HG03439 (cell line): ENCODE data around the gene YY2.
"Not testable (repeated sequence)": the region's sequence is repeated elsewhere in the genome, so short reads cannot be mapped to it uniquely, and the experiment has no call there.

Source experiments
- ATAC-seq: cut with Tn5 transposase; IDR thresholded peaks from one replicate; pipeline ENCODE4 v1.9.1; 2021; ENCODE audit warnings: mild to moderate bottlenecking, moderate library complexity; ENCODE audit not compliant: unreplicated experiment

The YY2 gene

DNA sequence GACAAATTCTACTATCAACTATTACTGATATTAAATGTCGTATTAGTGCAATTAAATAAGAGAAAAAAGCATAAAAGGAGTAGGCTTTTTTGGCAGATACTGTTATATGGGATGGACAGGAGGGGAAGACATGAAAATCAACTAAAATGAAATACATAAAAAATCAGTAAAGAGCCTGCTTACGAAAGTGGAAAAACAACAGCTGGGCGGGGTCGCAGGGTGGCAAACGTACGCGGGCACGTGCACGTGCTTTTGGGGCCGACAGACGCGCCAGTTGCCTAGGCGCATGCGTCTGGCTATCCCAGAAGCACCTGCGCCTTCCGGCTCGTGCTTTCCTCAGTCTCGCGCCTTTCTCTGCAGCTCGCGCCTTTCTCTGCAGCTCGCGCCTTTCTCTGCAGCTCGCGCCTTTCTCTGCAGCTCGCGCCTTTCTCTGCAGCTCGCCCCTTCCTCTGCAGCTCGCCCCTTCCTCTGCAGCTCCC is at the start of gene YY2:
YY2 (plus strand) TSS at position 51 of the 479 bp plus-strand sequence. CDS start 498 bp downstream, outside the sequence.
- ATAC-seq = no peak

DNA sequence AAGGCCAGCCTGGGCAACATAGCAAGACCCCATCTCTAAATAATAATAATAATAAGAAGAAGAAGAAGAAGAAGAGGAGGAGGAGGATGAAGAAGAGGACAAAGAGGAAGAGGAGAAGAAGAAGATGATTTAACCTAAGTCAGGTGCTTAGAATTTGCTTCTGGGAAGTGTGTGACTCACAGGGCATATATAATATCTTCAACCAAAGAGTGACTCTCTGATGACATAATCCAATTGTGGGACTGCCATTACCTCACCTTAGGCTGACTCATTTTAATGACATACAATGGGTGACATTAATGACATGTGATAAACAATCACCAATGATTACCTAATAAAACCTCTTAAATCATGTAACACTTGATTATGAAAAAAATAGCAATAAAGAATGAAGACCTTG is 49.1 kb upstream of the YY2 start:
- no peak for ATAC-seq

DNA sequence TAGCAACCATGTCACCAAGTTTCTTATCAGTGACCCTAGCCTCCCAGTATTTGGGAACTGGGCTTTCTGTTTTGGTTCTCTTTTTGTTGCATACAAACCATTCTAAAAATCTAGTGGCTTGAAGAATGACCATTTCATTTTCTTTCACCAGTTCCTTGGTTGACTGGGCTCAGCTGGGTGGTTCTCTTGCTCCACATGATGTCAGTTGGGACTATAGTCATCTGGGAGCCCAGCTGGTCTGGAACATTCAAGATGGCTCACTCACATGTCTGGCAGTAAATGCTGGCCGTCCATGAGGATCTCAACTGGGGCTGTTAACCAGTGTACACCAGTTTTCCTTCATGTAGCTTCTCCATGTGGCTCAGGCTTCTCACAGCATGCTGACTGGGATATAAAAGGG is 44.0 kb upstream of the YY2 start:
- ATAC-seq = no peak

DNA sequence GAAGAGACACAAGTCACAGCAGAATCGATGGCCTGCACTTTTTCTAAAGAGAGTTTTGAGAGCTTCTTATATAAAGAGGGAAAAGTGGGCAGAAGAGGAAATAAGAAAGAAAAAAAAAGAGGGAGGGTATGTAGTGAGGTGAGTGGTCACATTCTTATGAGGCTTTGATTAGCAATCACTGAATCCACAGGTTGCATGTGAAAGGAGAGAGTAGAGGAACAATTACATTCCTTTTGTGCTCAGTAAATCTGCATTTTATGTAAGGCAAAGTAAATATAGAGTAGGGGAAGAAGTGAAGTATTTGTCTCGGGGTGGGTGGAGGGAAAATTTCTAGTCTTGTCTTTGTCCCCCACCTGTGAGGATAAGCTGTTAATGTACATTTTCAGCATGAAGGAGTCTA is 43.2 kb upstream of the YY2 start:
- ATAC-seq = no peak

DNA sequence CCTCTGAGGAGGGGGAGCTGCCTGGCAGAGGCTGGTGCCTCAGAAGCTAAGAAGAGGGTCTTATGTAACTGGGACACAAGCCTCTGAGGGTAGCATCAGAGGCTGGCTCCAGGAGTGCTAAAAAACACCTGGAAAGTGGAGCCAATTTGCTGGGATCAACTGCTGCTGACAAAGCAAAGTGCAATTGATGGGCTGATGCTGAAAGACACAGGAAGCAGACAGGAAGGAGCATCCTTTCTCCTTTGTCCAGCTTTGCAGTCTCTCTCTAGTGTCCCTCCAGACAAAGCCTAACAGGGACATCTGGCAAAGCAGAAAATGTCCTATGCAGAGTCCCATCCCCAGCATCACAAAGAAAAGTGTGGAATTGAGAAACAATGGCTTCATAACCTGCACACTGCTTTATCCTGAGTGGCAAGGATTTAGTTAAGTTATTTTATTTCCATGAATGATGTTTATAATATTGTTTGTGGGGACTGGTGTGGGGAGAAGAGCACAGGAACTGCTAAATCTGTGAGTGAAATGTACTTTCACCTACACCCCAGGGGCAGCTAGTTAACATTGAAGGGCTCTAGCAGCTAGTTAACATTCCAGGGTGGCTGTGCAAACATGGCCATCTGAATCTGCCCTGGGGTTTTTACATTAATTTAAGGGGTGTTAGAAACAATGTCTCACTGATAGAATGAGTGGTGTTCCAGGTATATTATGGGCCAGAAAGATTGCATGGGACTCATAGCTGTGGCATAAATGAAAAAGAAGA is 42.0 kb upstream of the YY2 start:
- ATAC-seq = no peak

DNA sequence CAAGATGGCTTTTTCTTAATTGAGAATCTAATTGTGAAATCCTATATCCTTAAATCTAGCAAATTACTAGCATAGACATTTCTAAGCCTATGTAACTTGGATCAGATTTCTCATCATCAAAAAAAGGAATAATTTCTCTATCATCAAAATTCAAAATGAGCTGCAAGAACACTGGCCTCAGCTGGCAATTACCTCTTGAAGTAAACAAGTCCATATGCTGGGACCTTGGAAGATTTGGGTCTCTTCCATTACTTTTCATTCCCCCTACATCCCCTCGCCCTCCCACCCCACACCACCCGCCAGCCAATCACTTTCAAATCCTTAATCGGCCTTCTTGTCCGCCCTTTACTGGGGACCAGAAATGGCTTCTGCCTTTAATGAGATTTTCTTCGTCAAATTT is 39.7 kb upstream of the YY2 start:
- no peak for ATAC-seq

DNA sequence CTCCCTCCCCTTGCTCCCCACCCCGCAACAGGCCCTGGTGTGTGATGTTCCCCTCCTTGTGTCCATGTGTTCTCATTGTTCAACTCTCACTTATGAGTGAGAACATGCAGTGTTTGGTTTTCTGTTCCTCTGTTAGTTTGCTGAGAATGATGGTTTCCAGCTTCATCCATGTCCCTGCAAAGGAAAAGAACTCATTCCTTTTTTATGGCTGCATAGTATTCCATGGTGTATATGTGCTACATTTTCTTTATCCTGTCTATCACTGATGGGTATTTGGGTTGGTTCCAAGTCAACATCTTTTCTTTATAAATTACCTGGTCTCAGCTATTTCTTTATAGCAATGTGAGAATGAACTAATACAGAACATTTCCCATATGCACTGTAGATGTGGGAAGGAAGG is 35.6 kb upstream of the YY2 start:
- ATAC-seq = not testable (repeated sequence)

DNA sequence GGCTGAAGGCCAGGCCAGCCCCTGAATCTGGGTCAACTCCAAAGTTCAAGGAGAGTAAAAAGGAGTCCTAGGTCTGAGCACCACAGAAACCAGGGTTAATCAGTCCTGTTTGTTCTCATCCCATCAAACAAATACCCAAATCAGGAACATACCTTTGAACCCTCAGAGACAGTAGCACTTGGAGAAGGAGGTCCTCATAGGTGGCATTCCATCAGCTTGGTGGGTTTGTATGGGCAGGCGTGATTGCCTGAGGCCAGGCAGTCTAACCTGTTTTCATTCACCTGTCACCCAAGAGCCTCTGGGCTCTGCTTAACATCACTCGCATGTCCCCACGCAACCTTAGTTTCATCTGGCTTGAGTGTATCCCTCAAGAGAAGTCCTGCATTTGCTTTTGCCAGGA is 33.9 kb upstream of the YY2 start:
- ATAC-seq = no peak

DNA sequence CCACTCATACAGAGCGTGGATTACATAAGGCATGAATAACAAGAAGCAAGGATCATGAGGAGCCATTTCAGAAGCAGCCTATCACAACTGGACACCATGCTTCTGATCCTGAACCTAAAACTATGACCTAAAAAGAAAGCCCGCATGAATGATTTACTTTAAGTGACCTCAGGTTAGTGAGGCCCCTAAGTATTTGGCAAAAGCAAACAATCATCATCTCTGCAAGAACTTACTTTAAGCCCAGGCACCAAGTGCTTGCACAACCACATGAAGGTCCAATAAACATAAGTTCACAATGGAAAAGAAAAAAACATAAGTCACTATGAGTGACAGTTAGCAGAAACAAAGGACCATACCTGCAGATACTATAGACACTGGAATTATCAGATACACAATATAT is 24.3 kb upstream of the YY2 start:
- no peak for ATAC-seq

DNA sequence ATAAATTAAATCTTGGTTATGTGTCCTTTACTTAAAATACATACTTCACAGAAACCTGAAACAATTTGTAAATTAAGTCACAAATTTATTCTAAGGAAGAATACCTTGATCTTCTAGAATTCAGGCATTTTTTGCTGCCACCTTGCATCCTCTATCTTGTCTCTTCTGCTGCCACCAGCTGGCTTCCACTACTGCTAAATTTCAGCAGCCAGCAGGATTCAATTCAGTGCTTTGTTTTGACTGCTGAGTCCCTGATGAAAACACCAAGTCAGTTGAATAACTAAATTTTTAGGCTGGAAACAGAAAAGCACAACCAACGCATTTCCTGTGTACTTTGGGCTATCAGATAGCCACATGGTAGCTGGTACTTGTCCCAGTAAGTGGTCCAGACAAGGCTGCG is 18.7 kb upstream of the YY2 start:
- no peak for ATAC-seq

DNA sequence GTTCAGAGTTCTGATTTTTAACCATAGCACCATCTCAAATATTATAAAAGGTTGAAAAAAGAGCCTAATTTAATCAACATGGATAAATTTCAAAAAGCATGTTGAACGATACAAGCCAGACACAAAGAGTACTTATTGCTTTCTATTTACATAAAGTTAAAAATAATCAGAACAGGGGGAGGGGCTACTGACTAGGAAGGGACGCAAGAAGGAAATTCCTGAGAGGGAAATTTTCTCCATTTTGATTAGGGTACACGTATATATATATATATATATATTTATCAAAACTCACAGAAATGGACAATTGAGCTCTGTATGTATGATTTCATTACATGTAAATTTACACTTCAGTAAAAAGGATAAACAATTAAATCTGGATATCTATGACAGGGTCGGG is 16.9 kb upstream of the YY2 start:
- peak; percentile 28 for ATAC-seq

DNA sequence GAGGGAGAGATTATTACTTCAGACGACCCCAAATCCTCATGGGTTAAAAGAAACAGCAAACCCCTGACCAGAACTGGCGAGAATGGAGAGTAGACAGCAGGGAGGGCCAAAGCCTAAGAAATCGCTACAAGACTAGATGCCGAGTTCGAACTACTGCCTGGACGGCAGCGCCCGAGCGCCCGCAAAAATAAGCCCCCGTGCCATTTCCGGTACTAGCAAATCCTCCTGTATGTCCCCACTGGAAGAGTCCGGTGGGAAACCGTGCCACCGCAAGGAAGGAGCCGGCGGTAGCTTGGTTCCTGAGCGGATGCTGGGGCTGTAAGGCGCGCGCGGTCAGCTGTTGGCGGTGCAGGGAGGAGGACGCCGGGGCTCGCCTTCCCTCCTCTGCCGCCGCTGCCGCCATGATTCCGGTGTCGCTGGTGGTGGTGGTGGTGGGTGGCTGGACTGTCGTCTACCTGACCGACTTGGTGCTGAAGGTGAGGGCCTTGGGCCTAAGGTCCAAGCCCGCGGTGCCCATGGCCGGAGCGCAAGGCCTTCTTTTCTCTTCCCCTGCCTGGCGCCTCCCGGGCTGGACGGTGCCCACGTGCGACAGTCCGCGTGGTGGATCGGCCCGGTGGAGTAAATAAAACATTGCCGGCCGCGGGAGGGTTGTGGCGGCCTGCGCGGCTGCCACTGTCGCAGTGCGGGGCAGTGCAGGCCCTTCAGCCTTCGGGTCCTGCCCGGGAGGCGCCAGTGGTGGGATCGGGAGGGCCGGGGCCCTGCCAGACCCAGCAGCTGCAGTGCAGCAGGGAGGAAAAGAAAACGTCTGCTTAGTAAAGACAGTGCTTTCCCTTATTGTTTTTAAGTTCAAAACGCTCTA is 16.2 kb upstream of the YY2 start, which contains the start of gene MBTPS2:
MBTPS2 (plus strand) TSS at position 284 of the 859 bp plus-strand sequence; CDS start at position 402, 118 bp downstream.
- ATAC-seq = peak; percentile 92

DNA sequence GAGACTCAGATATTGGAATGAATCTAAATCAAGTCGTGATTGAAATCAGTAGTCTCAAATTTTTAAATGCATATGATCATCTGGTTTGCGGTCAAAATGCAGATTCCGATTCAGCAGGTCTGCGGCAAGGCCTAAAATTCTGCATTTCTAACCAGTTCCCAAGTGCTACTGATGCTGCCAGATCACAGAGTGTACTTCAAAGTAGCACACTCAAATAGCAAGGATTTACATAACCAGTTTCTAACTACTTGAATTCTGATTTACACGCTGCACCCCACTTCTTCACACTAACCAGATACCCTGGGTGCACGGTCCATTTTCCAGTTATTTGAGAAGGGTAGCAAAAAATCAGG is 15.6 kb upstream of the YY2 start:
- peak; percentile 16 for ATAC-seq

DNA sequence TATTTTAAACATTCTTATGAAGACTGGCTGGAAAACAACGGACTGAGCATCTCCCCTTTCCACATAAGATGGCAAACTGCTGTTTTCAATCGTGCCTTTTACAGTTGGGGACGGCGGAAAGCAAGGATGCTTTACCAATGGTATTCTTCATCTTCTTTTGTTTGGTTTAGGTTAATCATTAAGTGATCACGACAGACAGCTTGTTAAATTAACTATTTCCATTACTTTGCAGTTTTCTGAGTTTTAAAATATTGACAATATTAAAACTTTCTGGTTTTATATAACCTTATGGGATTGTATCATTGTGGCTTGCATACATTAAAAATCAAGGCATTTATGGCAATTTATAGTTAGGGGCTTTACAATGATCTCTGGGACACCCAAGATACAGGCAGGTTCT is 12.6 kb upstream of the YY2 start:
- no peak for ATAC-seq

DNA sequence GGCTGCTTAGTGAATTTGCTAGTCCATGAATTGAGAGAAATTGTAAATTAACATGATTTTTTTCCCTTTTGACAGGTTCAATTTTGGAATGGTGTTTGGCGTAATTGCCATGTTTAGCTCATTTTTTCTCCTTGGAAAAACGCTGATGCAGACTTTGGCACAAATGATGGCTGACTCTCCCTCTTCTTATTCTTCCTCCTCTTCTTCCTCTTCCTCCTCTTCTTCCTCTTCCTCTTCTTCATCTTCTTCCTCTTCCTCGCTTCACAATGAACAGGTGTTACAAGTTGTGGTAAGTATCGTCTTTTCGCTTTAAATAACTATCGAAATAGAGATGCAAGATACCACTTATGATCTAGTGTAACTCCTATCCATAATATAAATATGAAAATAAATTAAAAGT is 10.7 kb upstream of the YY2 start:
- ATAC-seq = no peak

DNA sequence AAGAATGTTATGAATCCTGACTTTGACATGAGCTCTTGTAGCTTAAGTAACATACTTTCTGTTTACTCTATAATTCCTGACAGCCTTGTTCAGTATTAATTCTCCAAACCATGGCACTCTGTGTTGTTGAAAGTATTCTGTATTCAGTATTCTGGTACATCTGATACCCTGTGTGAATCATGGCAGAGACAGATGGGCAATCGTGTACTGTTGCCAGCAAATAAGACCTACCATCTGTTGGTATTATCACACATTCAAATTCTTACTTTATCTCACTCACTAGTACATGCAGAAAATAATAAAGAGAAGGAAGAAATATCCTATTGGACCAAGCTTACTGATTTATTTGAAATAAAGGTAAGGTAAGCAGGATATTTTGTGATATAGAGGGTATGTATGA is 8.4 kb upstream of the YY2 start:
- ATAC-seq = no peak

DNA sequence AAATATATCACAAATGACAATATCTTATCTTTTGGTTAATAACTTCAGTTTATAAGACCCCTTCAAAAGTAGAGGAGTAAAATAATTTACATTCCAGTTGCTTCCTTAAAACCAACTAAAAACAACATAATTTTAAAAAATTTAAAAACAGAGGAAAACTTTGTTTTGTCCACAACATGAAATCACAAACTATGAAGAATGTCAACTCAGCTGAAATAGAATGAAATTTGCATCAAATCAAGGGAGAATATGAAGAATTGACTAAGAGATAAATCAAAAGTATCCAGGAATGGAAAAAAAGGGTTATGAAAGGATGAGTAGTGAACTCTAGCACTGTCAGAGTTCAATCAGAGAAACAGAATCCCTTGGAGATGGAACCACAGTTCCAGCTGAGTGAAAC is 2.2 kb upstream of the YY2 start:
- ATAC-seq = no peak

DNA sequence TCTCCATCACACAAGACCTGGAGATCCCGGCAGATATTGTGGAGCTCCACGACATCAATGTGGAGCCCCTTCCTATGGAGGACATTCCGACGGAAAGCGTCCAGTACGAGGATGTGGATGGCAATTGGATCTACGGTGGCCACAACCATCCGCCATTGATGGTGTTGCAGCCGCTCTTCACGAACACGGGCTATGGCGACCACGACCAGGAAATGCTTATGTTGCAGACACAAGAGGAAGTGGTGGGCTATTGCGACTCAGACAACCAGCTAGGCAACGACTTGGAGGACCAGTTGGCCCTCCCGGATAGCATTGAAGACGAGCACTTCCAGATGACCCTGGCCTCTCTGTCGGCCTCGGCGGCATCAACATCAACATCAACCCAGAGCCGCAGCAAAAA is 717 bp downstream of the YY2 start:
- ATAC-seq = no peak

DNA sequence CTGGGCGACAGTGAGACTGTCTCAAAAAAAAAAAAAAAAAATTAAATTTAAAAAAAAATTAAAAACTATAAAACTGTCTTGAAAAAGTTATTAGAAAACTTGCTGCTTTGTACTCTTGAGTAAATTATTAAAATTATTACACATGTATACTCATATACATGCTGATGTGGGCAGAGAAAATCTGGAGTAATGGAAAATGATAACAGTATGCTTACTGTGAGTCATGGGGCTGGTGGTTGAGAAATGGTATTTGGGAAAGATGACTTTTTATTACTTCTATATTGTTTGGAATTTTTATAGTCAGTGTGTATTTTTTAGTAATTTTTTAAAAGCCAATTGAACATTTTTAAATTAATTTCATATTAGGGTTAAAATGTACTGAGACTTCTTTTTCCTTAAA is 7.5 kb downstream of the YY2 start:
- ATAC-seq = no peak

DNA sequence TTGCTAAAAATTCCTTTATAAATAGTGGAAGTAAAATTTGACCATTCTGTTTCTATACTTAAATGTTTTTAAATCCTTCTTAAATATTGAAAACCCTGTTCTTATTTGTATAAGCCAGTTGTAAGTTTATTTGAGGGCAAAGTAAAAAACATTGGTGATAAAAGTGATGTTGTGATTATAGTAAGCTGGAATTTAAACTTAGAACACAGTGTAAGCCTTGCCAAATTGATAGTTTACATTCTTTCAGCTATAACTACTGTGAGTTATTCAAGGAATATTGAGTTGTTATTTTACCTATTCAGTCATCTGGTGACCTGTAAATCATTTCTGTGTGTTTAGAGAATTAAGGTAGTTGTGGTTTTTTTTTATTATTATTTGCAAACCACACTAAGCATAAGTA is 9.6 kb downstream of the YY2 start:
- no peak for ATAC-seq

DNA sequence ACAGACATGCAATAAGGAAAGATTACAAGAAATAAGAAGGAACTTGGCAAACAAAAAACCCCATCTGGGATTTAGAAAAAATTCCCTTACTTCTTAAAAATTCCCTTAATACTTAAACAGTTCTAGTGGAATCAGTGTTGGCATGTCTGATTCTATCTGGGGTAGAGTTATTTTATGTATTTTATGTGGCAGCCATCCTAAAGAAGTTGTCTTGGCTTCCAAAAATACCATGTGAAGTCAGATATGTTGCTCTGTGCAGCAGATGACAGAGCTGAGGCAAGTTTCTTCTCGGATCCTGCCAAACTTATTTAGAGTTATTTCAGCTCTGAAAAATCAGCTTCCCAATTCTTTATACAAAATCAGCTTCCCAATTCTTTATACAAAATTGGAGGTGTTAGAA is 14.7 kb downstream of the YY2 start:
- no peak for ATAC-seq
